SH-SY5Y (cell line): ENCODE data around the gene NDUFS5.

ENCODE experiments used
- GATA2 ChIP-seq: IDR thresholded peaks from 2 replicates; pipeline ENCODE4 v1.6.1; 2011; ENCODE audit warnings: mild to moderate bottlenecking, low read depth, low read length
- GATA3 ChIP-seq: IDR thresholded peaks from 2 replicates; pipeline ENCODE4 v1.6.1; 2011; ENCODE audit warnings: low read depth, mild to moderate bottlenecking, low read length, moderate library complexity

NDUFS5 gene

DNA sequence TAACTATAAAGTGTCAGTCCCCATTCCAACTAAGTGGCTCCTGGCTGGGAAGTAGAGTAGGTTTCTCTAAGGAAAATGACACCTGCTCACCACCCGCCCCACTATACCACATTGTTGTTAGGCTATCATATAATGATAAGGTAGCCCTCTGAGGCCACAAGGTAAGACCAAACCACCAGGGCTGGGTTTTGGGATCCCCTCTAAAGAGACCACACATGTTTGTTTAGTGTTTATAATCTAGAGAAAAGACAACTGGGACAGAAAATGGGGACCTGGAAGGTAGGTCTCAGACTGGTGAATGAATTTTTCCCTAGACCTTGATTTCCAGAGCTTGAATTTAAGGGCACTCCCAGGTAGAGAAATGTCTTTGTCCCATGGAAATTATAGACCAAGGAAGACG is 19.9 kb upstream of the NDUFS5 start:
- TF ChIP-seq GATA2 = no peak
- TF ChIP-seq GATA3 = no peak

DNA sequence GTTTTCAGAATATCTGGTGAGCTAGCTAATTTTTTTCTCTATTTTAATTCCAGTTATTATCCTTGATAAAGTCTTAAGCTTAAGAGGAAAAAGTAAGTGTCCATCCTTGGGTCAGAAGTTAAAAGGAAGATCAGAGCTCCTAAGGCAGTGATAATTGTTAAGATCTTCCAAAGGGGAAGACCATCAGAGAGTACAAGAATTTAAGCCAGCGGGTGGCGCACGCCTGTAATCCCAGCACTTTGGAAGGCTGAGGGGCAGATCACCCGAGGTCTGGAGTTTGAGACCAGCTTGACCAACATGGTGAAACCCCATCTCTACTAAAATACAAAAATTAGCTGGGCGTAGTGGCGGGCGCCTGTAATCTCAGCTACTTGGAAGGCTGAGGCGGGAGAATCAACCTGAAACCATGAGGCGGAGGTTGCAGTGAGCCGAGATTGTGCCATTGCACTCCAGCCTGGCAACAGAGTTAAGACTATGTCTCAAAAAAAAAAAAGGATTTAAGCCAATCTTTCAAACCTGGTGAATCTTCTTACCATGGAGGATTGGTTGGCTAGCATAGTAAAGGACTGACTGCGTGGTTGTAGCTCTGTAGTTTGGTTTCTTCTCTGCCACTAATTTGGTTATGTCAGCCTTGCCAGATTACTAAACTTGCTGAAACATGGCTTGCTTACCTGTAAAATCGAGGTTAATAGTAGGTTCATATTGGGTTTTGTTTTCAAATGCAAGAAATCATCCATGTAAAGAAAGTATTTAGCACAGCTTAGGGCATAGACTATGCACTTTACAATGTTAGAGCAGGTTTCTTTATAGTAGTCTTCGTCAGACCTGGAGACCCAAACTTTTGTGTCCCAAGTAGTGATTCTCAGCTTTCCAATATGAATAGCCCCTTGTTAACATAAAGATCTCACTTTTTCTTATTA is 19.2 kb upstream of the NDUFS5 start:
- TF ChIP-seq GATA3 = no peak
- no peak for TF ChIP-seq GATA2

DNA sequence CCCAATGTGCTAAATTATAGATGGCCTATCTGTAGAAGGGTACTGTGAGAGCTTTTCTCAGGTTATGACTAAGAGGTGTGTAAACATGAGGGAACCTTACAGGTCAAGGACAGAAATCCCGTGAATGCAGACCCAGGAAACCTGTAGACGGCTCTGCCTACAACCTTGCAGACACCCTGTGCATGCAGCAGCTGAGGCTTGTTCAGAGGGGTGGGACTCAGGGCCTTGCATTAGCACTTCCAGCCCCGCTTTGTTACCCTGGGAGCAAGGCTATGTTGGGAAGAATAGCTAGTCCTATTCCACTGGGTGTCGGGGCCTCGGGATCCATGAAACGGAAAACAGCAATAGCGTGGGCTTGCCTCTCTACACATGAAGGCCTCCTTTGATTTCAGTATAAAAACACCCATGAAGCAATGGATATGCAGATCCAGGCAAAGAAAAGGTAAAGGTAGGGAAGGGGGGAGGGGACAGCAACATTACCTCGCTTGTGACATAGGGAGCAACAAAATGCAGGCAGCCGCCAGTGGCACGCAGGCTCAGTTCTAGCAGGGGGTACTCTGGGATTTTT is 9.5 kb upstream of the NDUFS5 start:
- TF ChIP-seq GATA3 (no peak), GATA2 (no peak)

DNA sequence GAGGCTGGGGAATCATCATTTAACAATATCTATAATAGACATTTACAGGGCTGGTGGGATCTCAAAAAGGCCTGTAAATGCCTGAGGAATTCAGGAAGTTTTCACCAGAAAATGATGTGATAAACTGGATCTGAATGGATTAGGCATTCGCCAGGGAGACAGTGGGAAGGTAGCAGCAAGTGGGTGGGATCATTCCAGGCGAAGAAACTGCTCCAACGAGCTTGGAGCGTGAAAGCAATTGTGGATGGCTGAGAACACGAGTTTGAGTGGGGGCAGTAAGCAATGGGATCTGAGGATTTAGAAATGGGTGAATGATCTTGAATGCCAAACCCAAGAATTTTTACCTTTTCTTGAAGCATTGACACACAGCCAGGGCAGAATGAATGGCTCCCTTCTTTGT is 8.9 kb upstream of the NDUFS5 start:
- no peak for TF ChIP-seq GATA3
- no peak for TF ChIP-seq GATA2

DNA sequence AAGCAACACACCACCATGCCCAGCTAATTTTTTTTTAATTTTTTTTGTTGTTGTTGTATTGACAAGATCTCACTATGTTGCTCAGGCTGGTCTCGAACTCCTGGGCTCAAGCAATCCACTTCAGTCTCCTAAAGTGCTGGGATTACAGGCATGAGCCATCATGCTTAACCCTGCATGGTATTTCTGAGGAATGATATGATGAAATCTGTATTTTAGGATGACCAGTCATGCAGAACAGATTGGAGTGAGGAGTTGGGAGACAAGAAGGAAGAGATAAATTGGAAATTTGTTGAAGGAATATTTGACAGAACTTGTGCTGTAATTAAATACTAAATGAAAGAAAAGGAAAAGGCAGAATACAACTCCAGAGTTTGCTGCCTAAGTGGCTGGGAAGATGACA is 4.7 kb upstream of the NDUFS5 start:
- TF ChIP-seq GATA3 (no peak), GATA2 (no peak)

DNA sequence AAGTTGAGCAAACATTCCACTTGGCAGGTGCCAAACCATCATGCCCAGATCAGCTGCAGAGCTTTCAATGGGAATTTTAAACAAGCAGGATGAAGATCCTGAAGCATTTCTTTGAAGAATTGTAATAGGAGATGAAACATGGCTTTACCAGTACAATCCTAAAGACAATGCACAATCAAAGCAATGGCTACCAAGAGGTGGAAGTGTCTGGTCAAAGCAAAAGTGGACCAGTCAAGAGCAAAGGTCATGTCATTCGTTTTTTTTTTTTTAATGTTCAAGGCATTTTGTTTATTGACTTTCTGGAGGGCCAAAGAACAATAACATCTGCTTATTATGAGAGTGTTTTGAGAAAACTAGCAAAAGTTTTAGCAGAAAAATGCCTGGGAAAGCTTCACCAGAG is 3.0 kb upstream of the NDUFS5 start:
- no peak for TF ChIP-seq GATA3
- no peak for TF ChIP-seq GATA2

DNA sequence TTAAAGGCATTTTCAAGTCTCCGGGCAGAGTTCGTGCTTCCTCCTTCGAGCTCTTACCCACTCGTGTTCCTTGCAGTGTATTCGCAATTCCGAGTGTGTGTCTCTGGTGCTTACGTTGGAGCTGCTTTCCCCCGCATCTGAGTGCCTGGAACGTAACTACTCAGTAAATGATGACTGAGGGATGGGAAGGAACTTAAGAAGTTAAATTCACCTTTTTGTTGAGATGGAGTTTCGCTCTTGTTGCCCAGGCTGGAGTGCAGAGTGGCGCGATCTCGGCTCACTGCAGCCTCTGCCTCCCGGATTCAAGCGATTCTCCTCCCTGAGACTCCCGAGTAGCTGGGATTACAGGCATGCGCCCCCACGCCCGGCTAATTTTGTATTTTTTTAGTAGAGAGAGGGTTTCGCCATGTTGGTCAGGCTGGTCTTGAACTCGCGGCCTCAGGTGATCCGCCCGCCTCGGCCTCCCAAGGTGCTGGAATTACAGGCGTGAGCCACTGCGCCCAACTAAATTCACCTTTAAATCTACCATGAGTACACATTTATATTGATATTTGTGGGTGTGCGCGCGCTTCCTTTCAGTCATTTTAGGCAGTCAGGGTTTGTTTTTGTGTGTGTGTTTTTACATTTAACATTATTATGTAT is 837 bp downstream of the NDUFS5 start:
- TF ChIP-seq GATA2 (no peak), GATA3 (no peak)

DNA sequence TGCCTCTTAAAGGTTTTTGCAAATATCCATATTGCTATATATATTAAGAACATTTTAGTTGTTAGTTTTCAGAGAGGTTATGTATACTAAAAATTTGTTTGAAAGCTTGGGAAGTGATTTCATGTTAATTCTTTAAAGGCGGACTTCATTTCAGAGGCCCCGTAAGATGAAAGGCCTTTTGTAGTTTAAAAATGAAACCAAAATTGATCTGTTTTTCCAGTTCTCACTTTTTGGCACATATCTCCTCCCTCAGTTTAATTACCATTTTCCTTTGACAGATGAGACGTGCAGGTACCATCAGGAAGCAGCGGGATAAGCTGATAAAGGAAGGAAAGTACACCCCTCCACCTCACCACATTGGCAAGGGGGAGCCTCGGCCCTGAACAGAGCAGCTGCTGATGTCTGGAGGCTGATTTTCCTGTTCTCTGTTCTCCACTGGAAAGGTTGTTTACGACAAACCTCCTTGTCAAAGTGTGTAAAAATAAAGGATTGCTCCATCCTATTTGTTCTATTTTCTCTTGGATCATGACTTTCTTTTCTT is 8.0 kb downstream of the NDUFS5 start:
- TF ChIP-seq GATA2 = no peak
- no peak for TF ChIP-seq GATA3

DNA sequence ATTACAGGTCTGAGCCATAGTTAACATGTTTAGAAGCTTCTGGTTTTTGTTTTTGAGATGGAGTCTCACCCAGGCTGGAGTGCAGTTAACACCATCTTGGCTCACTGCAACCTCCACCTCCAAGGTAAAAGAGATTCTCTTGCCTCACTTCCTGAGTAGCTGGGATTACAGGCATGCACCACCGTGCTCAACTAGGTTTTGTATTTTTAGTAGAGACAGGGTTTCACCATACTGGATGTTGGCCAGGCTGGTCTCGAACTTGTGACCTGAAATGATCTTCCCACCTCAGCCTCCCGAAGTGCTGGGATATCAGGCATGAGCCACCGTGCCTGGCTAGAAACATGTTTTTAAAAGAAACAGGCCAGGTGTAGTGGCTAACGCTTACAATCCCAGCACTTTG is 10.5 kb downstream of the NDUFS5 start:
- TF ChIP-seq GATA2 (no peak), GATA3 (no peak)

DNA sequence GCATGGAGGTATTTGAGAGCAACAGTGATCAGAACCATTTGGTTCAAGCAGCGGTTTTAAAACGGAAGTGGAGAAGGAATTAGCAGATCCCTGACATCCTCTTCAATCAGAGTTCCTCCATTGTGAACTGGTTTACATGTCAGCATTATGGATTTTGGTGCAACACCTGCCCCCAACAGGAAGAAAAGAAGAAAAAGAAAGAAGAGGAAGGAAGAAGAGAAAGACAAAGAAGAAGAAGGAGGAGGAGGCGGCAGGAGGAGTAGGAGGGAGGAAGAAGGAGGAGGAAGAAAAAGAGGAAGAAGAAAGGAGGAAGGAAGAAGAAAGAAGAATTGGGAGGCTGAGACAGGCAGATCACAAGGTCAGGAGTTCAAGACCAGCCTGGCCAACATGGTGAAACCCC is 17.4 kb downstream of the NDUFS5 start:
- TF ChIP-seq GATA2 (no peak), GATA3 (no peak)

DNA sequence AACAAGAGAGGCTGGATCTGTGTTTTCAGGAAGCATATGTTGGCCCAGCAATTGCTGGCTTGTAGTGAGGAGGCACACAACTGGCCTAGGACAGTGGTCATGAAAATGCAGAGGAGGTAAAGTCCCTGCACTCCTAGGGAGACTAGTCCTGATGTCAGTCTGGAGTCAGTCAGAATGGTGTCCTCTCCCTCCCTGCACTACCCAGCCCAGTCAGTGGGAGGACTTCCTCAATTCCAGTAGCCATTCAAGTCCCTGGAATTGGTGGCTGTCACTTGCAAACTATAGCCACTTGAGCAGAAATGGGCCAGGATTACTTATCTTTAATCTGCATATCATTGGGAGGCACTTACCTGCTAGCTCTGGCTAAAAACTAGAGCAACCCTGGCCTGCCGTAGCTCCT is 18.6 kb downstream of the NDUFS5 start:
- TF ChIP-seq GATA2 (no peak), GATA3 (no peak)

DNA sequence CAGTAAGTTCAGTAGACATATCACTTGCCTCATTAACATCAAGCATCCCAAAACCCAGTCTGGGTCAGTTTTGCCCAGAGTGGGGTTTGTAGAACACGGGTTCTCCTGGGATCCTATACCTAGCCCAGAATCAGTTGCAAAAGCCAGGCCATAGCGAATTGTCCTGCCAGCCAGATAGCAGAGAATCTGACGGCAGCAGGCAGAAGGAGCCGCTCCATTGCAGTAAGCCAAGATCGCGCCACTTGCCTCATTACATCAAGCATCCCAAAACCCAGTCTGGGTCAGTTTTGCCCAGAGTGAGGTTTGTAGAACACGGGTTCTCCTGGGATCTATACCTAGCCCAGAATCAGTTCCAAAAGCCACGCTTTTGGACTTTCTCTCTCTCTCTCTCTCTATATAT is 19.1 kb downstream of the NDUFS5 start:
- TF ChIP-seq GATA3 (no peak), GATA2 (no peak)

DNA sequence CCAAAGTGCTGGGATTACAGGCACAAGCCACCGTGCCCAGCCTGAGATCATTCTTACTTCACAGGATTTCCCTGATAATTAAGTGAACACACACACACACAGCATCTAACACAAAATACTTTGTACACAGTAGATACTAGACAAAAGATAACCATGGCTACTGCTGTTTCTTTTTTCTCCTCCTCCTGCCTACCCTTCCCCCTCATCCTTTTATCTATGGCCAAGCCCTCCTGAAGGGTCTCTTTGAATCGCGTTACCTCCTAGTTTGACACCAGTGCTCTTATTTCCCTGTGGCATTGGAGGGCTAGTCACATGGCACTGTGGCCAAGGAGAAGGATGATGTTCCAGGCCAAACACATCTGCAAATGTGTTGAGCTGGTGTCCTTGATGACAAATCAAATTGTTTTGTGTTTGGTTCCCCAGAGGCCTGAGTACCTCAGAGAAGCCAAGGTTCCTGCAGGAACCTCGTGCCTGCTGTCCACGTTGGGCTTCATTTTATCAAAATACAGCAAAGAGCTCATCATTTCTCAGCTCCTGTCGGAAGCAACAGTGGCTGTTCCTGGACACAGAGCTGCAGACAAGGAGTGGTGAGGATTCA is 20.6 kb downstream of the NDUFS5 start:
- no peak for TF ChIP-seq GATA2
- no peak for TF ChIP-seq GATA3

DNA sequence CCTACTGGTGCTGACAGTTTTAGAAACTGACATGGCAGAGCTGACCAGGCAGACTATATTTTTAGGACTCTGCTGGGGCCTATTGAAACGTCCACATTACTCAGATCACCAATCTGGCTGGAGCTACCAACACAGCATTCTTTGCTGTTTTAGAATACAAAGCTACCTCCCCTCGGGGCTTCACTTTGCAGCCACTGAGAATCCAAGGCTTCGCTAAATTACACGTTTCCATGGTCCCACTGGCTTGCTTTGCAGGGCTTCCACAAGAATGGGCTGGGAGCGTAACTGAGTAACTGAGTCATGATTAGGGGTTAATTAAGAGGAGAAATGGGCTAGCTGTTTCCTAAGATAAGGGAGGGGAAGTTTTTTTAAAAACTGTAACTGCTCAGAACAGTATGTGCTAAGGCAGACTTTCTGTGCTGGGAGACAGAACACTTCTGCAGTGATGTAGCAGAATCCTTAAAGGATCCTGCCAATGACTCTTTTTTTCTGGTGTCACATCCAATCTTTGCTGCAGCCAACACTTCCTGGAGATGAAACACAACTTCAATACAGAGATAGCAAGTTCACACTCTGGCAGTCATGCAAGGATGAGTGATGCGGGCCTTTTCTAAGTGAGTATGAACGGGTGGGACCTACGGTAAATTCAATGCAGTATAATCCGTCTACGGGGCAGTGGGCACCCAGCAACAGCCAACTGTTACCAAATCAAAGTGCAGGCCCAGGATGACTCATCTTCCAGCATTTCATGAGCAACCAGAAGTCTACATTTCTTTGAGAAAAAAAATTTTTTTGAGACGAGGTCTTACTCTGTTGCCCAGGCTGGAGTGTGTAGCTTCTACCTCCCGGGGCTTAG is 21.5 kb downstream of the NDUFS5 start:
- TF ChIP-seq GATA3 (no peak), GATA2 (no peak)
